Measurements from ENCODE around the gene RBMS3.

- TF ChIP-seq POLR2A (IDR thresholded peaks at IDR 0.05) = no peak
- TF ChIP-seq, protein P1, sequence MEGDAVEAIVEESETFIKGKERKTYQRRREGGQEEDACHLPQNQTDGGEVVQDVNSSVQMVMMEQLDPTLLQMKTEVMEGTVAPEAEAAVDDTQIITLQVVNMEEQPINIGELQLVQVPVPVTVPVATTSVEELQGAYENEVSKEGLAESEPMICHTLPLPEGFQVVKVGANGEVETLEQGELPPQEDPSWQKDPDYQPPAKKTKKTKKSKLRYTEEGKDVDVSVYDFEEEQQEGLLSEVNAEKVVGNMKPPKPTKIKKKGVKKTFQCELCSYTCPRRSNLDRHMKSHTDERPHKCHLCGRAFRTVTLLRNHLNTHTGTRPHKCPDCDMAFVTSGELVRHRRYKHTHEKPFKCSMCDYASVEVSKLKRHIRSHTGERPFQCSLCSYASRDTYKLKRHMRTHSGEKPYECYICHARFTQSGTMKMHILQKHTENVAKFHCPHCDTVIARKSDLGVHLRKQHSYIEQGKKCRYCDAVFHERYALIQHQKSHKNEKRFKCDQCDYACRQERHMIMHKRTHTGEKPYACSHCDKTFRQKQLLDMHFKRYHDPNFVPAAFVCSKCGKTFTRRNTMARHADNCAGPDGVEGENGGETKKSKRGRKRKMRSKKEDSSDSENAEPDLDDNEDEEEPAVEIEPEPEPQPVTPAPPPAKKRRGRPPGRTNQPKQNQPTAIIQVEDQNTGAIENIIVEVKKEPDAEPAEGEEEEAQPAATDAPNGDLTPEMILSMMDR (IDR thresholded peaks at IDR 0.05) = no peak
These were observed 337.8 kb downstream of the RBMS3 start for GRCh38 chr3:29618395-29619282.
